SK-N-SH (cell line): Measurements from ENCODE around the gene RBM47. TPM values are rescaled to one million over a fixed set of nuclear protein-coding genes. Genes with fewer than 3 reads are reported as not detected.

ENCODE experiments used
- CTCF ChIA-PET: fragments of 300-600, 350-600 bp; formaldehyde crosslinking; extraction: SDS; loops from one replicate; lab custom pipeline; 2021; lab: Yijun Ruan, JAX
- POLR2A ChIA-PET: fragments of 350-600 bp; sonication (Branson Sonifier 250); formaldehyde crosslinking; extraction: SDS; loops from one replicate; lab custom pipeline; 2020; ENCODE audit warnings: antibody characterized with exemption, inconsistent platforms; lab: Yijun Ruan, JAX
- DNase-seq: peaks from one replicate; pipeline ENCODE4 v3.0.0; 2012
- H2AFZ ChIP-seq: fragments of 200-600 bp; sonication (generic); 2 replicates; pipeline ENCODE4 v1.8.1; 2016; ENCODE audit warnings: antibody characterized with exemption, mild to moderate bottlenecking, low read depth
- H3F3A ChIP-seq: fragments of 200-600 bp; sonication (generic); replicated peaks from 2 replicates; pipeline ENCODE3; 2016; ENCODE audit warnings: antibody characterized with exemption, mild to moderate bottlenecking; ENCODE audit not compliant: insufficient read depth
- H3K27ac ChIP-seq, 2 experiments: fragments of 200-500 bp in 1 of 2; fragments of 200-600 bp in 1 of 2; sonication (Bioruptor generic) in 1 of 2; sonication (generic), shearing (Covaris generic) in 1 of 2; 2 replicates each; pipeline versions ENCODE4 v1.5.1 to v1.6.1; 2014 to 2016; ENCODE audit warnings: low read depth in 2 of 2, inconsistent platforms in 1 of 2, low read length in 1 of 2, mild to moderate bottlenecking in 1 of 2, mixed read lengths in 1 of 2
- H3K27me3 ChIP-seq: fragments of 200-600 bp; sonication (generic), shearing (Covaris generic); 2 replicates; pipeline ENCODE4 v1.6.1; 2016; ENCODE audit warnings: mixed run types; ENCODE audit not compliant: insufficient read depth
- H3K36me3 ChIP-seq, 2 experiments: fragments of 200-500 bp in 1 of 2; fragments of 200-600 bp in 1 of 2; sonication (Bioruptor generic) in 1 of 2; sonication (generic) in 1 of 2; replicated peaks in 1 of 2; 2 replicates each; pipeline versions ENCODE3 to v1.5.1; 2014 to 2016; ENCODE audit warnings: low read length in 1 of 2, mild to moderate bottlenecking in 1 of 2; ENCODE audit not compliant: insufficient read depth in 2 of 2, control insufficient read depth in 1 of 2
- H3K4me1 ChIP-seq, 2 experiments: fragments of 200-500 bp in 1 of 2; fragments of 200-600 bp in 1 of 2; sonication (Bioruptor generic) in 1 of 2; sonication (generic), shearing (Covaris generic) in 1 of 2; 2 replicates each; pipeline versions ENCODE4 v1.5.1 to v1.6.1; 2014 to 2016; ENCODE audit warnings: low read depth in 1 of 2, low read length in 1 of 2, mixed run types in 1 of 2; ENCODE audit not compliant: insufficient read depth in 2 of 2, control insufficient read depth in 1 of 2
- H3K4me2 ChIP-seq: fragments of 200-600 bp; sonication (generic), shearing (Covaris generic); 2 replicates; pipeline ENCODE4 v1.6.1; 2017; ENCODE audit warnings: mixed run types
- H3K4me3 ChIP-seq, 2 experiments: fragments of 200-500 bp in 1 of 2; fragments of 200-600 bp in 1 of 2; sonication (Bioruptor generic) in 1 of 2; sonication (generic), shearing (Covaris generic) in 1 of 2; 2 replicates each; pipeline versions ENCODE4 v1.5.1 to v1.8.1; 2014 to 2016; ENCODE audit warnings: low read depth in 2 of 2, inconsistent platforms in 1 of 2, low read length in 1 of 2, mild to moderate bottlenecking in 1 of 2, mixed read lengths in 1 of 2, moderate library complexity in 1 of 2
- H3K79me2 ChIP-seq: fragments of 200-600 bp; sonication (generic); 2 replicates; pipeline ENCODE4 v1.8.1; 2017; ENCODE audit warnings: mild to moderate bottlenecking; ENCODE audit not compliant: insufficient read depth
- H3K9ac ChIP-seq: fragments of 200-600 bp; sonication (generic); 2 replicates; pipeline ENCODE4 v1.6.1; 2017; ENCODE audit warnings: mixed run types
- H3K9me2 ChIP-seq: fragments of 200-600 bp; sonication (generic); 2 replicates; pipeline ENCODE4 v1.6.1; 2017; ENCODE audit warnings: mixed run types
- H3K9me3 ChIP-seq: fragments of 200-600 bp; sonication (generic); 2 replicates; pipeline ENCODE4 v1.6.1; 2017; ENCODE audit warnings: mixed run types, mild to moderate bottlenecking, moderate library complexity
- H4K20me1 ChIP-seq: fragments of 200-600 bp; sonication (generic); 2 replicates; pipeline ENCODE4 v1.6.1; 2017; ENCODE audit warnings: mild to moderate bottlenecking, mixed run types; ENCODE audit not compliant: insufficient read depth
- CHD2 ChIP-seq: fragments of 150-350 bp; IDR thresholded peaks from 2 replicates; pipeline ENCODE4 v1.6.1; 2018; ENCODE audit warnings: low read length; ENCODE audit not compliant: partially characterized antibody
- ELF1 ChIP-seq: IDR thresholded peaks from 2 replicates; pipeline ENCODE4 v1.4.0; 2012
- EP300 ChIP-seq, 2 experiments: IDR thresholded peaks; 2 replicates each; pipeline versions ENCODE4 v1.4.0 to v1.6.1; 2012; ENCODE audit warnings: borderline replicate concordance in 1 of 2, low read depth in 1 of 2, low read length in 1 of 2
- EZH2phosphoT487 ChIP-seq: fragments of 200-600 bp; sonication (generic); IDR thresholded peaks from 2 replicates; pipeline ENCODE4 v1.6.1; 2017; ENCODE audit warnings: low read depth, mixed run types, mild to moderate bottlenecking, antibody characterized with exemption, moderate library complexity, borderline replicate concordance
- FOSL2 ChIP-seq: IDR thresholded peaks from 2 replicates; pipeline ENCODE4 v1.4.0; 2012; ENCODE audit warnings: low read depth, mild to moderate bottlenecking, moderate library complexity, borderline replicate concordance
- FOXJ3 ChIP-seq: sonication (generic); formaldehyde crosslinking; IDR thresholded peaks from 2 replicates; pipeline ENCODE4 v1.5.1; 2020; ENCODE audit warnings: mild to moderate bottlenecking, missing genetic modification reagents
- GABPA ChIP-seq: IDR thresholded peaks from 2 replicates; pipeline ENCODE4 v1.4.0; 2012; ENCODE audit warnings: low read depth, mild to moderate bottlenecking
- MEF2A ChIP-seq: IDR thresholded peaks from 2 replicates; pipeline ENCODE4 v1.4.0; 2012; ENCODE audit warnings: low read depth, borderline replicate concordance
- MXI1 ChIP-seq: IDR thresholded peaks from 2 replicates; pipeline ENCODE4 v1.6.1; 2012; ENCODE audit warnings: mild to moderate bottlenecking, low read depth, low read length, improper control_type of control experiment
- POLR2AphosphoS5 ChIP-seq: IDR thresholded peaks from 2 replicates; pipeline ENCODE4 v1.6.1; 2012; ENCODE audit warnings: low read depth, low read length
- RCOR1 ChIP-seq: fragments of 150-350 bp; IDR thresholded peaks from 2 replicates; pipeline ENCODE4 v1.6.1; 2017; ENCODE audit warnings: antibody characterized with exemption, low read length
- RXRA ChIP-seq: IDR thresholded peaks from 2 replicates; pipeline ENCODE4 v1.4.0; 2012; ENCODE audit warnings: low read depth, mild to moderate bottlenecking, borderline replicate concordance
- SIN3A ChIP-seq: IDR thresholded peaks from 2 replicates; pipeline ENCODE4 v1.6.1; 2012; ENCODE audit warnings: low read depth, mild to moderate bottlenecking, low read length, moderate library complexity, borderline replicate concordance
- TCF12 ChIP-seq: IDR thresholded peaks from 2 replicates; pipeline ENCODE4 v1.4.0; 2012
- TEAD4 ChIP-seq: IDR thresholded peaks from 2 replicates; pipeline ENCODE4 v1.4.0; 2012; ENCODE audit warnings: mild to moderate bottlenecking, borderline replicate concordance; ENCODE audit not compliant: insufficient read depth
- YY1 ChIP-seq: IDR thresholded peaks from 2 replicates; pipeline ENCODE4 v1.4.0; 2012; ENCODE audit warnings: low read depth, mild to moderate bottlenecking
- WGBS: methylation state at CpG from one replicate; pipeline ENCODE4 v1.1.6; 2017; ENCODE audit warnings: low lambda C conversion rate; 5-methylcytosine and 5-hydroxymethylcytosine counted together
- polyA plus RNA-seq, 3 experiments: library from polyadenylated mRNA; depleted of rRNA; stranded (reverse); fragments of >200 nt; gene quantifications; 2 replicates each; pipeline ENCODE4 v1.2.3, GENCODE V29; 2012
- TF ChIP-seq, protein P1 (sequence below): fragments of 150-350 bp; IDR thresholded peaks from 2 replicates; pipeline ENCODE4 v1.6.1; 2017; ENCODE audit warnings: antibody characterized with exemption, low read length, low read depth, borderline replicate concordance
- TF ChIP-seq, protein P2 (sequence below): IDR thresholded peaks from 2 replicates; pipeline ENCODE4 v1.4.0; 2012; ENCODE audit warnings: low read depth
- TF ChIP-seq, protein P3 (sequence below): fragments of 150-350 bp; IDR thresholded peaks from 2 replicates; pipeline ENCODE4 v1.6.1; 2016; ENCODE audit warnings: mild to moderate bottlenecking, low read depth, low read length
- TF ChIP-seq, protein P4 (sequence below): IDR thresholded peaks from 2 replicates; pipeline ENCODE4; 2012
- TF ChIP-seq, protein P5 (sequence below): IDR thresholded peaks from 2 replicates; pipeline ENCODE4 v1.4.0; 2012; ENCODE audit warnings: low read depth, borderline replicate concordance

The RBM47 gene
- polyA plus RNA-seq, 1 of the 3 experiments (the other 2 are of a cell fraction), result 6.8 TPM

DNA sequence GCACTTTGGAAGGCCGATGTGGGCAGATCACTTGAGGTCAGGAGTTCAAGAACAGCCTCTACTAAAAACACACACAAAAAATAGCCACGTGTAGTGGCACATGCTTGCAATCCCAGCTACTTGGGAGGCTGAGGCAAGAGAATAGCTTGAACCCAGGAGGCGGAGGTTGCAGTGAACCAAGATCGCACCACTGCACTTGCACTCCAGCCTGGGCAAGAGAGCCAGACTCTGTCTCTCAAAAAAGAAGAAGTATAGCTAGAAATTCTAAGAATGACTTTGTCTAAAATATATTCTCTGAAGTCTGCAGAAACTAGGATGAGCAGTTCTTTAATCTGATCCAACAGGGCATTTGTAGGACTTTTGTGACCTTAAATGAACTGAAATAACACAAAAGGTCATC lies 17.4 kb downstream of the RBM47 start:
- no peaks in the 10 kb centered on the region for H3K9me2 ChIP-seq
- peaks cover 24% of the 10 kb centered on the region for H3F3A ChIP-seq
- H3K9me3 ChIP-seq, result no peaks in the 10 kb centered on the region
- peaks cover 4% of the 10 kb centered on the region; the same call in 1 of the 2 replicates for H3K79me2 ChIP-seq
- 98% methylated on average over 4 of the region's 4 CpGs for WGBS
- no peak overlapping the region for H3K27ac ChIP-seq
- H3K4me2 ChIP-seq, result no peak overlapping the region
- no peaks in the 10 kb centered on the region for H3K27me3 ChIP-seq
- peaks cover 0 to 7% of the 10 kb centered on the region in 2 experiments; a peak in 1 of 4 replicates for H3K4me1 ChIP-seq
- DNase-seq, result no peak
- ChIA-PET CTCF (no interaction called here), POLR2A (no interaction called here)
- H2AFZ ChIP-seq, result no peak overlapping the region
- no peak for TF ChIP-seq RXRA
- TF ChIP-seq EZH2phosphoT487, result no peak
- TF ChIP-seq MXI1, result no peak
- TF ChIP-seq SIN3A, result no peak
- TF ChIP-seq POLR2AphosphoS5, result no peak
- TF ChIP-seq MEF2A, result no peak
- TF ChIP-seq, protein P1, sequence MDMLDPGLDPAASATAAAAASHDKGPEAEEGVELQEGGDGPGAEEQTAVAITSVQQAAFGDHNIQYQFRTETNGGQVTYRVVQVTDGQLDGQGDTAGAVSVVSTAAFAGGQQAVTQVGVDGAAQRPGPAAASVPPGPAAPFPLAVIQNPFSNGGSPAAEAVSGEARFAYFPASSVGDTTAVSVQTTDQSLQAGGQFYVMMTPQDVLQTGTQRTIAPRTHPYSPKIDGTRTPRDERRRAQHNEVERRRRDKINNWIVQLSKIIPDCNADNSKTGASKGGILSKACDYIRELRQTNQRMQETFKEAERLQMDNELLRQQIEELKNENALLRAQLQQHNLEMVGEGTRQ, result no peak
- TF ChIP-seq, protein P2, sequence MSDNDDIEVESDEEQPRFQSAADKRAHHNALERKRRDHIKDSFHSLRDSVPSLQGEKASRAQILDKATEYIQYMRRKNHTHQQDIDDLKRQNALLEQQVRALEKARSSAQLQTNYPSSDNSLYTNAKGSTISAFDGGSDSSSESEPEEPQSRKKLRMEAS, result no peak
- TF ChIP-seq TCF12, result no peak
- TF ChIP-seq CHD2, result no peak
- TF ChIP-seq, protein P3, sequence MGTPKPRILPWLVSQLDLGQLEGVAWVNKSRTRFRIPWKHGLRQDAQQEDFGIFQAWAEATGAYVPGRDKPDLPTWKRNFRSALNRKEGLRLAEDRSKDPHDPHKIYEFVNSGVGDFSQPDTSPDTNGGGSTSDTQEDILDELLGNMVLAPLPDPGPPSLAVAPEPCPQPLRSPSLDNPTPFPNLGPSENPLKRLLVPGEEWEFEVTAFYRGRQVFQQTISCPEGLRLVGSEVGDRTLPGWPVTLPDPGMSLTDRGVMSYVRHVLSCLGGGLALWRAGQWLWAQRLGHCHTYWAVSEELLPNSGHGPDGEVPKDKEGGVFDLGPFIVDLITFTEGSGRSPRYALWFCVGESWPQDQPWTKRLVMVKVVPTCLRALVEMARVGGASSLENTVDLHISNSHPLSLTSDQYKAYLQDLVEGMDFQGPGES, result no peak
- TF ChIP-seq EP300 (IDR thresholded peaks at IDR 0.05; ENCODE audit: borderline replicate concordance in 1 of 2, low read depth in 1 of 2, low read length in 1 of 2), result no peak
- no peak for TF ChIP-seq GABPA
- no peak overlapping the region for H3K4me3 ChIP-seq
- H4K20me1 ChIP-seq, result no peaks in the 10 kb centered on the region
- no peak overlapping the region for H3K9ac ChIP-seq
- H3K36me3 ChIP-seq, result no peaks in the 10 kb centered on the region

DNA sequence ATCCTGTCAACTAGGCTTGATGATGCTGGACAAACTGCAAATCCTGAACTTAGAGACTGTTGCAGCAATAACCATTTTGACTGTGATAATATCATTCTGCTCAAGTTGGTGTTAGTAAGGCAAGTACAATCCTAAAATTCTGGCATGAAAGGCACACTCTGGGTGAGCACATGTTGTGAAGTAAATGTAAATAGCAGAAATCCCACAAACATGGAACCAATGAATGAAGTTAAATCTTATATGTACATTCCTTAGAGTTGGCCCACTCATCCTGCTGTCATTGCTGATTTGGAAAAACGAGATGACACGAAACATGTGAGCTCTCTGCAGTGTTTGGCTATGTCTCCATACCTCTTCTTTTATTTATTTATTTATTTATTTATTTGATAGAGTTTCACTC lies 21.0 kb downstream of the RBM47 start:
- H3K9ac ChIP-seq, result peak overlapping the region; percentile 13; the same call in 1 of the 2 replicates
- ChIA-PET POLR2A (no interaction called here), CTCF (interaction anchor here (0.9 kb wide), 1 partner anchor 78 kb away, joined by 3 read pairs; no protein-coding TSS in a partner anchor)
- H2AFZ ChIP-seq, result no peak overlapping the region
- no peak overlapping the region for H3K4me3 ChIP-seq
- 29% methylated on average over 2 of the region's 2 CpGs for WGBS
- no peaks in the 10 kb centered on the region for H4K20me1 ChIP-seq
- H3K4me2 ChIP-seq, result peak overlapping the region; percentile 18; the same call in 1 of the 2 replicates
- H3K9me2 ChIP-seq, result no peaks in the 10 kb centered on the region
- H3K27me3 ChIP-seq, result no peaks in the 10 kb centered on the region
- H3K36me3 ChIP-seq, result no peaks in the 10 kb centered on the region
- DNase-seq, result no peak
- H3K9me3 ChIP-seq, result no peaks in the 10 kb centered on the region
- peaks cover 24% of the 10 kb centered on the region for H3F3A ChIP-seq
- peaks cover 0 to 10% of the 10 kb centered on the region in 2 experiments; a peak in 1 of 4 replicates for H3K4me1 ChIP-seq
- H3K79me2 ChIP-seq, result peaks cover 4% of the 10 kb centered on the region; the same call in 1 of the 2 replicates
- peak overlapping the region in 1 of 2 experiments; percentile 75; a peak in 3 of 4 replicates for H3K27ac ChIP-seq
- peak in 1 of 2 experiments; percentile 86; a peak in 2 of 4 replicates for TF ChIP-seq EP300 (IDR thresholded peaks at IDR 0.05; ENCODE audit: borderline replicate concordance in 1 of 2, low read depth in 1 of 2, low read length in 1 of 2)
- 0 out of 2 replicates have a peak, but pooled peaks have one; percentile 9 for TF ChIP-seq MEF2A
- TF ChIP-seq TEAD4, result peak; percentile 67
- TF ChIP-seq YY1, result no peak
- TF ChIP-seq, protein P4, sequence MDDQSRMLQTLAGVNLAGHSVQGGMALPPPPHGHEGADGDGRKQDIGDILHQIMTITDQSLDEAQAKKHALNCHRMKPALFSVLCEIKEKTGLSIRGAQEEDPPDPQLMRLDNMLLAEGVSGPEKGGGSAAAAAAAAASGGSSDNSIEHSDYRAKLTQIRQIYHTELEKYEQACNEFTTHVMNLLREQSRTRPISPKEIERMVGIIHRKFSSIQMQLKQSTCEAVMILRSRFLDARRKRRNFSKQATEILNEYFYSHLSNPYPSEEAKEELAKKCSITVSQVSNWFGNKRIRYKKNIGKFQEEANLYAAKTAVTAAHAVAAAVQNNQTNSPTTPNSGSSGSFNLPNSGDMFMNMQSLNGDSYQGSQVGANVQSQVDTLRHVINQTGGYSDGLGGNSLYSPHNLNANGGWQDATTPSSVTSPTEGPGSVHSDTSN, result peak; percentile 95
- peak; percentile 57; the same call in 1 of the 2 replicates for TF ChIP-seq RXRA
- peak; percentile 72; the same call in 1 of the 2 replicates for TF ChIP-seq POLR2AphosphoS5
- TF ChIP-seq FOXJ3, result no peak
- peak; percentile 76; the same call in 1 of the 2 replicates for TF ChIP-seq FOSL2
- TF ChIP-seq, protein P2, result peak; percentile 85
- TF ChIP-seq, protein P5, sequence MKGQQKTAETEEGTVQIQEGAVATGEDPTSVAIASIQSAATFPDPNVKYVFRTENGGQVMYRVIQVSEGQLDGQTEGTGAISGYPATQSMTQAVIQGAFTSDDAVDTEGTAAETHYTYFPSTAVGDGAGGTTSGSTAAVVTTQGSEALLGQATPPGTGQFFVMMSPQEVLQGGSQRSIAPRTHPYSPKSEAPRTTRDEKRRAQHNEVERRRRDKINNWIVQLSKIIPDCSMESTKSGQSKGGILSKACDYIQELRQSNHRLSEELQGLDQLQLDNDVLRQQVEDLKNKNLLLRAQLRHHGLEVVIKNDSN, result no peak
- TF ChIP-seq, protein P3, result no peak
- no peak for TF ChIP-seq RCOR1
- no peak for TF ChIP-seq ELF1
- no peak for TF ChIP-seq EZH2phosphoT487
